Activated T-cell treated with anti-CD3 and anti-CD28 coated beads, Interleukin-2, amount 50 U/mL, for 72 hours (primary cell): ENCODE measurements around the gene GRID1. TPM values are rescaled to one million over a fixed set of nuclear protein-coding genes. Genes with fewer than 3 reads are reported as not detected.

Experiments used
- ATAC-seq, 2 donors: fragments of 150-1000 bp; cut with Tn5 transposase; replicated peaks in 1 of 2; 2 replicates each; pipeline ENCODE4 v1.10.0; 2021; ENCODE audit warnings: moderate library complexity in 2 of 2, mild to moderate bottlenecking in 1 of 2
- DNase-seq, 2 donors: peaks; one replicate each; pipeline ENCODE4 v3.0.0; 2021 to 2022; ENCODE audit warnings: mixed read lengths in 1 of 2
- H3K27ac Mint-ChIP-seq: one replicate; pipeline ENCODE4 v1.8.0; 2022; ENCODE audit warnings: mild to moderate bottlenecking, moderate library complexity, mixed read lengths
- H3K27me3 Mint-ChIP-seq: one replicate; pipeline ENCODE4 v1.8.0; 2022; ENCODE audit warnings: low read depth, mixed read lengths
- H3K36me3 Mint-ChIP-seq, 2 donors: one replicate each; pipeline ENCODE4 v1.8.0; 2022; ENCODE audit warnings: mixed read lengths in 2 of 2, mild to moderate bottlenecking in 1 of 2; ENCODE audit not compliant: insufficient read depth in 2 of 2
- H3K4me1 Mint-ChIP-seq: one replicate; pipeline ENCODE4 v1.8.0; 2022; ENCODE audit warnings: low read depth, mixed read lengths
- H3K4me3 Mint-ChIP-seq, 2 donors: one replicate each; pipeline ENCODE4 v1.8.0; 2022; ENCODE audit warnings: mild to moderate bottlenecking in 2 of 2, mixed read lengths in 2 of 2, moderate library complexity in 2 of 2
- H3K9me3 Mint-ChIP-seq, 2 donors: one replicate each; pipeline ENCODE4 v1.8.0; 2022; ENCODE audit warnings: mixed read lengths in 2 of 2
- total RNA-seq, 2 donors: library from RNA; stranded (reverse); gene quantifications; one replicate each; pipeline ENCODE4 v1.2.3, GENCODE V29; 2022

The GRID1 gene
- total RNA-seq, 2 donors from 2014 or later: not detected

GRCh38 chr10:86071145-86071544 is 295.4 kb downstream of the GRID1 start:
- ATAC-seq (no peak), DNase-seq (no peak)
- H3K36me3 Mint-ChIP-seq: no peaks in the 10 kb centered on the region
- peaks cover 12% of the 10 kb centered on the region for H3K27me3 Mint-ChIP-seq
- H3K27ac Mint-ChIP-seq: no peak overlapping the region
- H3K9me3 Mint-ChIP-seq: no peaks in the 10 kb centered on the region
- H3K4me3 Mint-ChIP-seq: no peak overlapping the region
- no peaks in the 10 kb centered on the region for H3K4me1 Mint-ChIP-seq

DNA sequence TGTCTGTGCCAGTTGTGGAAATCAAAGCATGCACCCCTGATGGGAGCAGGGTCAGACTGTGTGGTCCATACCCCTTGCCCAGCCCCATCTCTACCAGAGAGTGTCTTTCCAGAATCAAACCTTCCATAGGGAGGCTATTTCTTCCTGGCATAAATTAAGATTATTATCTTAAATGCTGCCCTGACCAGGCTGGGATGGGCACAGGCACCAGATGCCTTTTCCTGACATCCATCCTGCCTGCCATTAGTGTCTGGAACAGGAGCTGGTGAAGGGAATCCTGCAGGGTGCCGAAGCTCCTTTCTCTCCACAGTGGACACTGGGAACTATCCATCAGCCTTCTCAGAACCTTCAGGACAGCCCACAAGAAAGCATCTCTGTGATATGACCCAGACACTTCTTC is 296.3 kb downstream of the GRID1 start:
- Mint-ChIP-seq H3K4me3 (no peak overlapping the region), H3K27me3 (peaks cover 20% of the 10 kb centered on the region), H3K4me1 (no peaks in the 10 kb centered on the region), H3K9me3 (no peaks in the 10 kb centered on the region), H3K36me3 (no peaks in the 10 kb centered on the region), H3K27ac (no peak overlapping the region)
- no peak for ATAC-seq
- no peak for DNase-seq

GRCh38 chr10:86068231-86069054 is 298.2 kb downstream of the GRID1 start:
- Mint-ChIP-seq H3K27ac (no peak overlapping the region), H3K4me3 (no peak overlapping the region), H3K9me3 (no peaks in the 10 kb centered on the region), H3K36me3 (no peaks in the 10 kb centered on the region), H3K4me1 (no peaks in the 10 kb centered on the region), H3K27me3 (peaks cover 15% of the 10 kb centered on the region)
- no peak for DNase-seq
- no peak for ATAC-seq

GRCh38 chr10:86067436-86068050 is 299.1 kb downstream of the GRID1 start:
- H3K4me3 Mint-ChIP-seq: no peak overlapping the region
- no peak overlapping the region for H3K27ac Mint-ChIP-seq
- ATAC-seq (no peak), DNase-seq (no peak)
- H3K36me3 Mint-ChIP-seq: no peaks in the 10 kb centered on the region
- no peaks in the 10 kb centered on the region for H3K9me3 Mint-ChIP-seq
- H3K4me1 Mint-ChIP-seq: no peaks in the 10 kb centered on the region
- peaks cover 15% of the 10 kb centered on the region for H3K27me3 Mint-ChIP-seq

DNA sequence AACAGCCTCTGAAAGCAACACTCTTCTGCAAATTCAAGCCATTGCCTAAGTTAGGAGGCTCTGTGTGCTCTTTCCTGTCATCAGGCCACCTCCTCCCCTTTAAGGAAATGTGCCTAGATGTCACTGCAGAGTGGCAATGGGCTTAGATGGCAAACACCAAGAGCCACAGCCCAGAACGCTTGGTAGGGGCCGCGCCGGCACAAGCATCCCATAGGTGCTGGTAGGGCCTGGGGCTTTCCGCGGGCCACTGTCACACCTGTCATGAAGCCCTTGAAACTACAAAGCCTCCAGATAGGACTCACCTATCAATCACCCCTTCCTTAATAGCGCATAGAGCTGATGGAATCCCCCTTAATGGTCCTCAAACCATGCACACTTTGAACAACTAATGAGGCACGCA is 299.9 kb downstream of the GRID1 start:
- Mint-ChIP-seq H3K4me3 (no peak overlapping the region), H3K9me3 (no peaks in the 10 kb centered on the region), H3K4me1 (no peaks in the 10 kb centered on the region), H3K36me3 (no peaks in the 10 kb centered on the region), H3K27ac (no peak overlapping the region), H3K27me3 (peaks cover 12% of the 10 kb centered on the region)
- no peak for ATAC-seq
- DNase-seq: no peak

DNA sequence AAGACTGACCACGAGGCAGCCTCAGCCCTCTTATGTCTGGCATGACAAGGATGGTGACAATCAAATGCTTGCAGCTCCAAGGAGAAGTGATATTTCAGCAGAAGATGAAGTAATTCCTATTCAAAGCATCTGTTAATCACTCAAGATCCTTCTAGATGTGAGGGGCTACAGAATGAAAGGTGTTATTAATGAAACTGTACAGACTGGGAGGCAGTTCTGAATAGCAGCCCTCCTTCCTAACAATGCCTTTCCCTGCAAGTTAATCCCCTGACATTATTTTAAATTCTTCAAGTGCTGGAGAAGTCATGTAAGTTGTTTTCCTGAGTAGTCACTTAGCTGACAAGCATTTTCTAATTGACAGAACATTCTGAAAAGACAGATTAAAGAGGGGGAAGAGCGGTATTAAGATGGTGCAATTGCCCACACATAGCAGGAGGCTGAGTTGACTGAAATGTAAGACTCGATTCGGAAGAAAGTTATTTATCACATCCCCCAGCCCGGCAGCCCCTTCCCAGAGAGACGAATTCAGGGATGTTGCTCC is 300.8 kb downstream of the GRID1 start:
- H3K27me3 Mint-ChIP-seq: peaks cover 9% of the 10 kb centered on the region
- H3K36me3 Mint-ChIP-seq: no peaks in the 10 kb centered on the region
- no peak overlapping the region for H3K27ac Mint-ChIP-seq
- ATAC-seq (no peak), DNase-seq (no peak)
- H3K9me3 Mint-ChIP-seq: no peaks in the 10 kb centered on the region
- no peaks in the 10 kb centered on the region for H3K4me1 Mint-ChIP-seq
- H3K4me3 Mint-ChIP-seq: no peak overlapping the region

GRCh38 chr10:86064931-86065662 is 301.5 kb downstream of the GRID1 start:
- Mint-ChIP-seq H3K4me3 (no peak overlapping the region), H3K9me3 (no peaks in the 10 kb centered on the region), H3K27ac (no peak overlapping the region), H3K4me1 (no peaks in the 10 kb centered on the region), H3K27me3 (peaks cover 9% of the 10 kb centered on the region), H3K36me3 (no peaks in the 10 kb centered on the region)
- ATAC-seq: no peak
- no peak for DNase-seq

DNA sequence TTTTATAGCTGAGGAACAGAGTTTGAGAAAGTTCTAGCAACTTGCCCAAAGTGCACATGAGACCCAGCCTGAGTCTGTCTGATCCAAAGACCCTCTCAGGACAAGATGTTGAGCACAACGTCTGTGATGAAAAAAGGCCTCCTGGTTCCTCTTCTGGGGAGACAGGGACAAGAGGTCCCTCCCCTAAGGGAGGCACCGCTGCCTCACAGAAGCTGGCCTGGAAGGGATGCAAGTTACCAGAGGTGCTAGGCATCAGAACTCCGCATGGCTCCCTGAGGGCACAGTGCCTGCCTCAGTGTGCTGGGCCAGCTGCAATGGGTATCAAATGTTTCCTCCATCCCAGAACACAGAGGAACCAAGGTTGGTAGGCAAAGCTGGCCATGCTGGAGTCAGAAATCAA is 302.4 kb downstream of the GRID1 start:
- H3K9me3 Mint-ChIP-seq: no peaks in the 10 kb centered on the region
- H3K36me3 Mint-ChIP-seq: no peaks in the 10 kb centered on the region
- DNase-seq: no peak
- H3K4me1 Mint-ChIP-seq: no peaks in the 10 kb centered on the region
- ATAC-seq: no peak
- H3K27ac Mint-ChIP-seq: no peak overlapping the region
- H3K27me3 Mint-ChIP-seq: peaks cover 9% of the 10 kb centered on the region
- no peak overlapping the region for H3K4me3 Mint-ChIP-seq

DNA sequence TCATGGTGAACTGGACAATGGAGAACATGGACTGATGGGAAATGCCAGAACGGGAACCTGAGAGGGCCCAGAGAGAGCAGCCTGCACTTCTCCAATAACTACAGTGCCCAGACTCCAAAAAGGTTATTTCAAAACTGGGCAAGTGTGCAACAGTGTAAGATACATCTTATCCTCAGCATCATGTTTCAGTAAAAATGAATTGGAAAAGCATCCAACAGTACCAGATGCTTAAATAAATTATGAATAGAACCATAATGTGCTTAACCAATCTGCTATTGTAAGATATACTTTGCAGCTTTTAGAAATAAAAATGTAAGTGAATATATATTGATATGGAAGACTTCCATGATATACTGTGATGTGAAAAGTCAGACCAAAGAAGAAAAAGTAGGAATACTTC is 303.3 kb downstream of the GRID1 start:
- Mint-ChIP-seq H3K4me1 (no peaks in the 10 kb centered on the region), H3K27me3 (peaks cover 17% of the 10 kb centered on the region), H3K4me3 (no peak overlapping the region), H3K36me3 (no peaks in the 10 kb centered on the region), H3K27ac (no peak overlapping the region), H3K9me3 (no peaks in the 10 kb centered on the region)
- ATAC-seq: no peak
- no peak for DNase-seq

- Mint-ChIP-seq H3K9me3 (no peaks in the 10 kb centered on the region), H3K36me3 (no peaks in the 10 kb centered on the region)
- no peak for DNase-seq
Measured at GRCh38 chr10:86062647-86063145, 303.9 kb downstream of the GRID1 start.

GRCh38 chr10:86062198-86062550 is 304.4 kb downstream of the GRID1 start:
- Mint-ChIP-seq H3K9me3 (no peaks in the 10 kb centered on the region), H3K4me3 (no peak overlapping the region), H3K27me3 (peaks cover 24% of the 10 kb centered on the region), H3K36me3 (no peaks in the 10 kb centered on the region), H3K4me1 (no peaks in the 10 kb centered on the region), H3K27ac (no peak overlapping the region)
- DNase-seq (no peak), ATAC-seq (no peak)

More at GRCh38 chr10:86062647-86063145, 303.9 kb downstream of the GRID1 start:
- Mint-ChIP-seq H3K27ac (no peak overlapping the region), H3K4me3 (no peak overlapping the region), H3K4me1 (no peaks in the 10 kb centered on the region), H3K27me3 (peaks cover 20% of the 10 kb centered on the region)
- no peak for ATAC-seq

- Mint-ChIP-seq H3K27ac (no peak overlapping the region), H3K4me3 (no peak overlapping the region), H3K36me3 (no peaks in the 10 kb centered on the region), H3K27me3 (peaks cover 26% of the 10 kb centered on the region), H3K9me3 (no peaks in the 10 kb centered on the region), H3K4me1 (no peaks in the 10 kb centered on the region)
- no peak for ATAC-seq
- no peak for DNase-seq
Measured at GRCh38 chr10:86061278-86062197, 305.1 kb downstream of the GRID1 start.
